Measurements from ENCODE around the gene CRACDL.

GRCh38 chr2:98895901-98896300, 40.1 kb downstream of the CRACDL start:
- TF ChIP-seq TARDBP (IDR thresholded peaks at IDR 0.05) (no peak), FOXM1 (IDR thresholded peaks at IDR 0.05; ENCODE audit: borderline replicate concordance) (no peak), FOXK2 (IDR thresholded peaks at IDR 0.05) (no peak), BHLHE40 (IDR thresholded peaks at IDR 0.05; ENCODE audit: borderline replicate concordance) (no peak), SP1 (IDR thresholded peaks at IDR 0.05) (no peak), NFRKB (IDR thresholded peaks at IDR 0.05) (no peak), HDGF (IDR thresholded peaks at IDR 0.05; ENCODE audit: borderline replicate concordance) (no peak), FOXA1 (IDR thresholded peaks at IDR 0.05) (no peak), ELF4 (IDR thresholded peaks at IDR 0.05) (no peak), SUZ12 (IDR thresholded peaks at IDR 0.05) (no peak), ARNT (IDR thresholded peaks at IDR 0.05) (no peak), CTBP1 (IDR thresholded peaks at IDR 0.05; ENCODE audit: borderline replicate concordance) (no peak), PKNOX1 (IDR thresholded peaks at IDR 0.05) (no peak)

Measured in HEK293T (cell line).